OCI-LY7 (cell line): ENCODE data around the gene MED15. TPM values are rescaled to one million over a fixed set of nuclear protein-coding genes. Genes with fewer than 3 reads are reported as not detected.

Experiments
- BruUV-seq: library from RNA; stranded (reverse); fragments of 400-500 nt; replicated peaks from 2 replicates; lab custom pipeline; 2021; lab: Mats Ljungman, UMichigan
- CTCF ChIA-PET: fragments of 300-600 bp; sonication (Branson Sonifier 250); formaldehyde crosslinking; loops from one replicate; lab custom pipeline; 2022; ENCODE audit warnings: antibody characterized with exemption; ENCODE audit not compliant: unreplicated experiment; lab: Charles Lee
- POLR2A ChIA-PET: fragments of 300-600 bp; sonication (Branson Sonifier 250); formaldehyde crosslinking; loops from one replicate; lab custom pipeline; 2022; ENCODE audit warnings: antibody characterized with exemption; lab: Charles Lee
- DNase-seq: peaks from one replicate; pipeline ENCODE4 v3.0.0-alpha.2; 2015; ENCODE audit warnings: low spot score
- H2AFZ ChIP-seq: fragments of 200-600 bp; sonication (generic), shearing (Covaris generic); 2 replicates; pipeline ENCODE4 v1.6.1; 2014; ENCODE audit warnings: mild to moderate bottlenecking, antibody characterized with exemption, low read length, moderate library complexity
- H3K27ac ChIP-seq: fragments of 200-600 bp; sonication (generic); 2 replicates; pipeline ENCODE4 v1.5.1; 2014; ENCODE audit warnings: mixed run types, low read depth, mild to moderate bottlenecking, moderate library complexity, low read length, inconsistent platforms; ENCODE audit not compliant: poor library complexity, severe bottlenecking
- H3K36me3 ChIP-seq: fragments of 200-600 bp; sonication (generic); 2 replicates; pipeline ENCODE4 v1.6.1; 2014; ENCODE audit warnings: mild to moderate bottlenecking, antibody characterized with exemption, low read length, moderate library complexity, mixed read lengths; ENCODE audit not compliant: insufficient read depth
- H3K4me1 ChIP-seq: fragments of 200-600 bp; sonication (generic); 2 replicates; pipeline ENCODE4 v1.5.1; 2014; ENCODE audit warnings: mild to moderate bottlenecking, low read length; ENCODE audit not compliant: insufficient read depth, poor library complexity, severe bottlenecking
- H3K4me2 ChIP-seq: fragments of 200-600 bp; sonication (generic); 2 replicates; pipeline ENCODE4 v1.6.1; 2014; ENCODE audit warnings: mild to moderate bottlenecking, low read length
- H3K4me3 ChIP-seq: fragments of 200-600 bp; sonication (generic); 2 replicates; pipeline ENCODE4 v1.5.1; 2014; ENCODE audit warnings: mild to moderate bottlenecking, low read depth, low read length; ENCODE audit not compliant: poor library complexity, severe bottlenecking
- H3K79me2 ChIP-seq: fragments of 200-600 bp; sonication (generic); 2 replicates; pipeline ENCODE4 v1.6.1; 2016; ENCODE audit warnings: low read depth, mild to moderate bottlenecking, low read length, moderate library complexity, mixed read lengths; ENCODE audit not compliant: insufficient read depth
- H3K9me2 ChIP-seq: fragments of 200-600 bp; sonication (generic); 2 replicates; pipeline ENCODE4 v1.6.1; 2016; ENCODE audit warnings: mild to moderate bottlenecking, low read length, mixed read lengths; ENCODE audit not compliant: insufficient read depth
- H3K9me3 ChIP-seq: fragments of 200-600 bp; sonication (generic); 2 replicates; pipeline ENCODE4 v1.6.1; 2014; ENCODE audit warnings: mild to moderate bottlenecking, mixed run types, low read length, mixed read lengths
- H4K20me1 ChIP-seq: fragments of 200-600 bp; sonication (generic); 2 replicates; pipeline ENCODE4 v1.6.1; 2014; ENCODE audit warnings: mild to moderate bottlenecking, antibody characterized with exemption, low read length, moderate library complexity, mixed read lengths; ENCODE audit not compliant: insufficient read depth
- CTCF ChIP-seq: fragments of 200-600 bp; sonication (generic); conservative IDR thresholded peaks from 2 replicates; pipeline ENCODE4 v1.5.1; 2014; ENCODE audit warnings: mild to moderate bottlenecking, antibody characterized with exemption, low read length, moderate library complexity, mixed read lengths
- EZH2phosphoT487 ChIP-seq: fragments of 200-600 bp; sonication (generic); IDR thresholded peaks from 2 replicates; pipeline ENCODE4 v1.6.1; 2018; ENCODE audit warnings: low read depth, borderline replicate concordance, mild to moderate bottlenecking, mixed run types, antibody characterized with exemption, low read length, moderate library complexity, mixed read lengths
- intact Hi-C: fragments of 100-400 bp; cut with micrococcal nuclease; formaldehyde crosslinking; loops from one replicate; pipeline ENCODE4 v1.10.0; 2022; ENCODE audit not compliant: unreplicated experiment
- total RNA-seq, 2 experiments: library from RNA; depleted of rRNA in 1 of 2; stranded (reverse); fragments of >200 nt in 1 of 2; shearing (Covaris generic) in 1 of 2; gene quantifications; 2 replicates each; pipeline ENCODE4 v1.2.3, GENCODE V29; 2014 to 2022

The MED15 gene
- total RNA-seq, 2 experiments from 2014 or later = 28.7 to 79.2 TPM

- Histone ChIP-seq H3K79me2 (peaks cover 10% of the 10 kb centered on the region; the same call in 1 of the 2 replicates), H3K4me2 (no peak overlapping the region)
Observed at GRCh38 chr22:20545681-20546521, 38.5 kb downstream of the MED15 start.

GRCh38 chr22:20546541-20546950, 39.1 kb downstream of the MED15 start:
- H3K4me2 ChIP-seq = no peak overlapping the region
- no peak for TF ChIP-seq EZH2phosphoT487
- no peak for TF ChIP-seq CTCF

More at GRCh38 chr22:20545681-20546521, 38.5 kb downstream of the MED15 start:
- H3K27ac ChIP-seq = no peak overlapping the region
- peaks cover 47% of the 10 kb centered on the region for H3K36me3 ChIP-seq
- POLR2A ChIA-PET = no interaction called here
- TF ChIP-seq CTCF = no peak
- no peak for TF ChIP-seq EZH2phosphoT487
- no peak overlapping the region for H3K4me3 ChIP-seq
- no peaks in the 10 kb centered on the region for H3K9me2 ChIP-seq
- DNase-seq = no peak
- intact Hi-C loops = no loop called here
- no peak overlapping the region for H2AFZ ChIP-seq
- no peaks in the 10 kb centered on the region; the same call in 1 of the 2 replicates for H4K20me1 ChIP-seq
- H3K9me3 ChIP-seq = no peaks in the 10 kb centered on the region
- no peaks in the 10 kb centered on the region for H3K4me1 ChIP-seq
- CTCF ChIA-PET = no interaction called here
- BruUV-seq = no TSS peak

GRCh38 chr22:20547029-20547428, 39.6 kb downstream of the MED15 start:
- Histone ChIP-seq H3K4me2 (no peak overlapping the region), H3K9me3 (no peaks in the 10 kb centered on the region), H3K79me2 (peaks cover 10% of the 10 kb centered on the region; the same call in 1 of the 2 replicates), H3K4me3 (no peak overlapping the region), H2AFZ (no peak overlapping the region), H3K36me3 (peaks cover 49% of the 10 kb centered on the region), H4K20me1 (no peaks in the 10 kb centered on the region; the same call in 1 of the 2 replicates), H3K9me2 (no peaks in the 10 kb centered on the region), H3K4me1 (no peaks in the 10 kb centered on the region), H3K27ac (no peak overlapping the region)
- no TSS peak for BruUV-seq
- intact Hi-C loops = no loop called here
- no peak for TF ChIP-seq EZH2phosphoT487
- TF ChIP-seq CTCF = no peak
- no peak for DNase-seq
- CTCF ChIA-PET = no interaction called here
- POLR2A ChIA-PET = no interaction called here

More at GRCh38 chr22:20546541-20546950, 39.1 kb downstream of the MED15 start:
- no peak for DNase-seq
- CTCF ChIA-PET = no interaction called here
- no TSS peak for BruUV-seq
- POLR2A ChIA-PET = no interaction called here
- H3K27ac ChIP-seq = no peak overlapping the region
- no peak overlapping the region for H2AFZ ChIP-seq
- H3K9me3 ChIP-seq = no peaks in the 10 kb centered on the region
- intact Hi-C loops = no loop called here
- peaks cover 49% of the 10 kb centered on the region for H3K36me3 ChIP-seq
- H3K9me2 ChIP-seq = no peaks in the 10 kb centered on the region
- no peaks in the 10 kb centered on the region for H3K4me1 ChIP-seq
- H3K4me3 ChIP-seq = no peak overlapping the region
- no peaks in the 10 kb centered on the region; the same call in 1 of the 2 replicates for H4K20me1 ChIP-seq
- peaks cover 10% of the 10 kb centered on the region; the same call in 1 of the 2 replicates for H3K79me2 ChIP-seq
